ENCODE data around the gene BCAS3. TPM values are rescaled to one million over a fixed set of nuclear protein-coding genes. Genes with fewer than 3 reads are reported as not detected.

Gene BCAS3
- total RNA-seq, 1 experiment from 2014 or later = 26.6 TPM

GRCh38 chr17:61175298-61176142, 497.9 kb downstream of the BCAS3 start:
- DNase-seq (ENCODE audit: extremely low read depth, low read depth) = no peak

- no peak for DNase-seq (ENCODE audit: extremely low read depth, low read depth)
Measured at GRCh38 chr17:61177351-61177750, 499.7 kb downstream of the BCAS3 start.

- no peak for DNase-seq (ENCODE audit: extremely low read depth, low read depth)
Measured at GRCh38 chr17:61178284-61178683, 500.6 kb downstream of the BCAS3 start.

- DNase-seq (ENCODE audit: extremely low read depth, low read depth) = no peak
Measured at GRCh38 chr17:61179380-61179806, 501.7 kb downstream of the BCAS3 start.

- DNase-seq (ENCODE audit: extremely low read depth, low read depth) = no peak
Measured at GRCh38 chr17:61183793-61184192, 506.1 kb downstream of the BCAS3 start.

DNA sequence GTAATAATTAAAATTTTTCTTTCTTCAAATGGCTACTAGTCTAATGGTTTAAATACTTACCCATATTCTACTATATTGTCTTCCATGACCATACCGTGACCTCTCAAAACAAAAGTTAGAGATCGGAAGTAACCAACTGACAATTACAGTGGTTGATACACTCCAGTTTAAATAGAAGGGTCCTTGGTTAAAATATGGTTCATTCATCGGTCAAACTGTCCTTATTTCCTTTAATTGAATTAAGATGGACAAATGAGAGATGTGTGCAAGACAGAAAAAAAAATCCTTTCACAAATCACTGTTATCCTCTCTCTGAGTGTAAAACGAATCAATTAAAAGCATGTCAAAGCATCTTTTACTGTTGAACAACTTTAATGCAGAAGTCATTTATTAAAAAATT, 507.7 kb downstream of the BCAS3 start:
- DNase-seq (ENCODE audit: extremely low read depth, low read depth) = no peak

DNA sequence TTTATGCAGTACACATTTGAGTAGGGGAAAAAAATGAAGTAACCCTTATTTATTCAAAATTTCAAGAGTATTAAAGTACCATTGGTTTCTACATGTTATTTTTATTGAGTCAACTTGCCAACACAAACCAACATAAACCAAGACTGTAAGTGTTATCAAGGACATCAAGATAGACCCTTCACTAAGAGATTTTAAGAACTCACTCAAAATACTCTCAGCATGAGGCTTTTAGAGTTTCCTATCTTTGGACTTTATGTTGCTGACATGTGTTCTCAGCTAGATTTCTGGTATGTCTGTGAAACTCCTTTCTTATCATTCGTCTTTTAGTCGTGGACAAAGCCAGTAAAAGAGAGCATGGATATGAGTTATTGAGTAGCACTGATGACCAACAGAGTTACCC, 509.4 kb downstream of the BCAS3 start:
- no peak for DNase-seq (ENCODE audit: extremely low read depth, low read depth)

DNA sequence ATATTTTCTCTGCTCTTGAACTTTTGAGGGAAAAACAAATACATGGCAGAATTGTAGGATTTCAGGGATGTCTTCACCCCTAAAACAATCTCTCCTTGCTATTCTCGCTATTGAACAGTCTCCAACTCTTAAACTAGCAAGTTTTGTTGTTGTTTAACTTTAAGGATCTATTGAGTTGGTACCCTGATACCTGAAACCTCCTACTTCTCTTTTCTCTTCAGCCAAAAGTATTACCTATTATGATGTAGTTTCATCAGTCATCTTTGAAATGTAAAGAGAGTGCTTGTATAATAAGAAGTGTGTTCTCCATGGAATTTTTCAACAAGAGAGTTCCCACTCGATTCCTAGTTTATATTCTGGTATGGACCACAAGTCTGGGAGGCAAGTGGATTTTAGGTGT, 510.4 kb downstream of the BCAS3 start:
- DNase-seq (ENCODE audit: extremely low read depth, low read depth) = no peak

GRCh38 chr17:61189968-61190367, 512.3 kb downstream of the BCAS3 start:
- no peak for DNase-seq (ENCODE audit: extremely low read depth, low read depth)

DNA sequence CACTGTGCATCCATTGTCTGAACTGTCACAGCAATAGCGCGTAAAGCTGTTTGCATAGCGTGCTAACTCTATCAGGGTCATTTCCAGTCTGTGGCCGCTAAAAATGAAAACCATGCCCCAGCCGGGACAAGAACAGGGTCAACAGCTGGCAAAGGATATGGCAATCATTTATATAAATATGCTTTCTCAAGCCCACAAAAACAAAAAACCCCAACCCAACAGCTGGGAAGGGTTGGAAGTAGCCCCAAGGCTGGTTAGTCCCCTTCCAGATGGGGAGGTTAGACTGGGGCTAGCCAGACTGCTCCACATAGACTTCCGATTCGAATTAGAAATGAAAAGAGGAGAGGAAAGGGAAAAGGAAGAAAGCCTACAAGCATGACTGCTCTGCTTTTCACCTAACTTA, 518.7 kb downstream of the BCAS3 start:
- no peak for DNase-seq (ENCODE audit: extremely low read depth, low read depth)

DNA sequence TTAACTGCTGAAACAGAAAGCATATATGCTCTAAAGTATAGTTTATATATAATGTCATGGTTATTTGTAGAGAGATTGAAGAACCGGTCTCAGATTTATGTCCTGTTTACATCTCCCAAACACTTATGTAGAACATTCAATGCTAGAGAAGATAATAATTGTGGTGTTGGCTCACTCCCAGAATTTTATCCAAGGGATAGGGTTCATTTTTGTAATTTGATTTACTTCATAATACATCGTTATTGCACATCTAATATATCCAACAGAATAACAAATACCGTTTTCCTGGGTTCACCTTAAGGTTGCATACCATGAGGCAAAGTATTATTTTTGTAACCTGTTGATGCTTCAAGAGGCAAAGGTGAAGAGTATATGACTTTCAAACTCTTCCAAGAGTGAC, 519.1 kb downstream of the BCAS3 start:
- no peak for DNase-seq (ENCODE audit: extremely low read depth, low read depth)

DNA sequence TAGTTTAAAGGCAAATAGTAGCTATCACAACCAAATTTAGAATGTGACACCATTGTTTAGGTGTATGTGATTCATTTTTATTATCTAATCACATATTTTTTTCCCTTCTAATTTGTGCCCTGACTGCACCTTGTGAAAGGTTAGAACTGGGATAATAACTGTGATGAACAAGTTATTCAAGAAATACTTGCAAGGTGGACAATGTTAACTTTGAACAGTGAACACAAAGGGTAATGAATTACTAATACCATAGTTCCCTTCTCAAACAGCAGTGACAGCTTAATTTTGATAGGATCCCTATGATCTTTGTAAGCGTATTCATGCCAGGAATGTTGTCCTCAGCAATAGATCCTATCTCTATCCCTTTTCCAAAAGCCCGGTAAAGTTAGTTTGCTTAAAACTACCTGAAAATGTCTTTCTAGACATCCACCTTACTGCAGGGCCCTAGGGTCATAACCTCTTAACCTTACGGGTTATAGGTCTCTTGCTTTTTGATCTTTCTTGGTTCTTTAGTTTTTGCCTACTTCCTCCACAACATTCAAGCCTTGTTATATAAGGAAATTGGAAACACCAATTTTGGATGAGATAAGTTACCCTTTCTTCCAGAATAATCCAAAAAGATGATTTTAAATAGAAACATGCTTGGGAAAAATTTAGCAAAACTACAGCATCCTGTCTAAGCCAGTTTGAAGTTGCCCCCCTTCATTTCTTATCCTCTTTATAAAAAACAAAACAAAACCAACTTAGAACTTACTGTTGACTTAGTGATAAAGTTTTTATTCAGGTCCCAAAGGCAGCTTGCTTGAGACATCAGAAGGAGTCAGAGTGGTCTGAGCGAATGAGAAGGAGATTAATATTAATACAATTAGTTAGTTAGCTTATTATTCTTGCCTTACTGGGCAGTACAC, 522.0 kb downstream of the BCAS3 start:
- no peak for DNase-seq (ENCODE audit: extremely low read depth, low read depth)

DNA sequence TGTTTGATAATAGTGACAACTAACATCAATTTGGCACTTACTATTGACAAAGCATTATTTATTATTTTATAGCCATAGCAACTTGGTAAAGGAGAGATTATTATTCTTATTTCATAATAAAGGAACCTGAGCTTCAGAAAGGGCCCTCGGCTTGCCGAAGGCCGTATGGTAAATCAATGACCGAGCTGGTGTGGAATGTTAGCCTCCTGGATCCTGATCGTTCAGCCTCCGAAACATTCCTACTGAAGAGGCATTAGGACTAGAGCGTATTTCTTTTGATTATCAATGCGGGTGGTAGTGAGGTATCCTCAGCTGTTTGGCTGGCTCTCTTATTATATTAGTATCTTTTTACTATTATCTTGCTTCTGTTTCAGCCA, 522.7 kb downstream of the BCAS3 start:
- no peak for DNase-seq (ENCODE audit: extremely low read depth, low read depth)

GRCh38 chr17:61201211-61201610, 523.6 kb downstream of the BCAS3 start:
- no peak for DNase-seq (ENCODE audit: extremely low read depth, low read depth)

DNA sequence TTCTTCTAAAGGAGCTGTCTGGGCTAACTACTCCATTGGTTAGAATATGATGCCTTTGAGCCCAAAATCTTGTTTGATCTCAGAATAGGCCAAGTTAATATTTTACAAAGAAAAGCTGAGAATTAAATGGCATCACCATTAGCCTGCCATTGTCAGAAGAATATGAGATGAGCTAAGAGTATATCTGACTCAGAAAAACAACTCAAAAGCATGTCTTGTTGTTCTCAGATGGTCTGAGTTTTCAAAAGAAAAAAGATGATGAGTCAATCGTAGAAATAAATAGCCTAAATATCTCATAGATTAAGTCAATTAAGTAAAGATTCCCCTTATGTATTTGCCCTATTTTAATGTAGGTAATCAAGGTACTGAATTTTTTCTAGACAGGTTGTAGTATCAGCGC, 524.9 kb downstream of the BCAS3 start:
- no peak for DNase-seq (ENCODE audit: extremely low read depth, low read depth)

DNA sequence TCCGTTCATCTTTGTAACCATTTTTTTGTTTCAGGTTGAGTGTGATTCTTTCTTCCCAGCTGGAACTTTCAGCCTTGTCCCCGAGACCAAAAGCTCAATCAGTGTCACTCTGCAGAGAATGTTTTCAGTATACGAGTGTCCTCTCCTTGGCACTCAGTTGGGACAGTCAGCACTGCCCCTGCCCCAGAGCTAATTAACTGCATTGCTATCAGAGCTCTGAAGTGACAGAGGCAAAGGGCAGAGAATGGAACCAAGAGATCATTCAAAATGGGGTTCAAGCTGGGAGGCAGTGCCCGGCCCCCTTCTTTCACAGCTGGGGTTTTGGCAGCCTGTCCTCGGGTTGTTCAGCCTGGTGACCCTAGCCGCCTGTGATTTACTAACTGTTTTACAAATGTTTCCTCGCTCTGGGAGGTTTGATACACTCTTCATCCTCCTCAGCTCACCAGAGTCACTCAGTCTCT, 526.0 kb downstream of the BCAS3 start:
- no peak for DNase-seq (ENCODE audit: extremely low read depth, low read depth)

GRCh38 chr17:61204456-61204855, 526.8 kb downstream of the BCAS3 start:
- DNase-seq (ENCODE audit: extremely low read depth, low read depth) = no peak

GRCh38 chr17:61205401-61205800, 527.8 kb downstream of the BCAS3 start:
- no peak for DNase-seq (ENCODE audit: extremely low read depth, low read depth)

DNA sequence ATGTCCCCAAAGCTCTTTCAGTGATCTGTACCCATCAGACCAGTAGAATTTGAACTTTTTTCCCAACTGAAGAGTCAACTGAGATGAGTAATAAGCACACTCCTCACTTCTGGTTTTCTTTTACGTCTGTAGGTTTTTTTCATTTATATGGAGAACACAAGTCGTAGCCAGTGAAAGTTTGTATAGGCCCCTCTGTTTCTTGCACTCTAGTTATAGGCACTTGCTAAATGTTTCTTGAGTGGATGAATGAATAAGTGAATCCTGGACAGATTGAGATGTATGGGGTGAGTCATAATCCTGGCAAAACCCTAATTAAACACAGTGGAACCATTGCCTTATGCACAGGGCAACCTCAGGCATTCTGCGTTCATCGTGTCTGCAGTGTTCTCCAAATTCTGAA, 528.3 kb downstream of the BCAS3 start:
- no peak for DNase-seq (ENCODE audit: extremely low read depth, low read depth)

DNA sequence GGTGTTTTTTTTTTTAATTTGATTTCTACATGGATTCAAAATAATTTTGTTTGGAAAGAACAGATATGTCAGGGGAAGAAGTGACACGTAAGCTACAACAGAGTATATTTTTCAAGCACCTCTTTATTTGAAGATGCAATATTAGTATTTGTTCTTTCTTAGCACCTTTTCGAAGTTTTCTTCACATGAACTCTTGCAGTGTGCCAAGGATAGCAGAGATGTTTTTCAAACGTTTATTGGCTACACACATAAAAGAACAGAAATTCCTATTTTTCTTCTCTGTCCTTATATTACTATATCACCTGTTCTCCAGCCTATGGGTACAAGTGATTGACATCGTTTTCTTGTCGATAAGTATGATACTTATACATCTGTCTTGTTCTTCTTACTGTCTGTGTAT, 529.3 kb downstream of the BCAS3 start:
- DNase-seq (ENCODE audit: extremely low read depth, low read depth) = no peak

GRCh38 chr17:61208301-61209105, 530.9 kb downstream of the BCAS3 start:
- DNase-seq (ENCODE audit: extremely low read depth, low read depth) = no peak

All from NCI-H460 (cell line).